Omental fat pad (tissue), 4 donors: ENCODE measurements around the gene SND1. TPM values are rescaled to one million over a fixed set of nuclear protein-coding genes. Genes with fewer than 3 reads are reported as not detected.

Experiments
- ATAC-seq: fragments of 150-250 bp; one replicate; pipeline ENCODE4 v1.9.1; 2016; ENCODE audit warnings: mild to moderate bottlenecking, moderate library complexity; ENCODE audit not compliant: low FRiP score
- DNase-seq: peaks from one replicate; pipeline ENCODE4 v3.0.0-alpha.2; 2019; ENCODE audit warnings: low spot score
- CTCF ChIP-seq, 3 donors: fragments of 450-650 bp; IDR thresholded peaks; one replicate each; pipeline ENCODE4 v1.5.1; 2016 to 2017; ENCODE audit warnings: antibody characterized with exemption in 3 of 3, mild to moderate bottlenecking in 3 of 3, moderate library complexity in 2 of 3
- total RNA-seq, 4 donors: library from RNA; depleted of rRNA; stranded (reverse); fragments of >200 nt; gene quantifications; one replicate each; pipeline ENCODE4 v1.1.0, GENCODE V29; 2016

Gene SND1
- total RNA-seq, 4 donors from 2014 or later = 90.8 to 140 (median 125) TPM

- DNase-seq (no peak), ATAC-seq (no peak)
- TF ChIP-seq CTCF (IDR thresholded peaks at IDR 0.05) = no peak
Measured at GRCh38 chr7:127710635-127711034, 58.6 kb downstream of the SND1 start.

- DNase-seq (no peak), ATAC-seq (no peak)
- no peak for TF ChIP-seq CTCF (IDR thresholded peaks at IDR 0.05)
Measured at GRCh38 chr7:127711872-127712271, 59.9 kb downstream of the SND1 start.

GRCh38 chr7:127713006-127713405 lies 61.0 kb downstream of the SND1 start:
- no peak for TF ChIP-seq CTCF (IDR thresholded peaks at IDR 0.05)
- DNase-seq (no peak), ATAC-seq (no peak)

- TF ChIP-seq CTCF (IDR thresholded peaks at IDR 0.05) = no peak
- DNase-seq = no peak
- no peak for ATAC-seq
Measured at GRCh38 chr7:127713758-127714157, 61.8 kb downstream of the SND1 start.

GRCh38 chr7:127715272-127715671 lies 63.3 kb downstream of the SND1 start:
- no peak for DNase-seq
- ATAC-seq = no peak
- no peak for TF ChIP-seq CTCF (IDR thresholded peaks at IDR 0.05)

GRCh38 chr7:127715901-127716300 lies 63.9 kb downstream of the SND1 start:
- ATAC-seq = no peak
- no peak for TF ChIP-seq CTCF (IDR thresholded peaks at IDR 0.05)
- DNase-seq = no peak

- no peak for TF ChIP-seq CTCF (IDR thresholded peaks at IDR 0.05)
- ATAC-seq (no peak), DNase-seq (no peak)
Measured at GRCh38 chr7:127717502-127718339, 65.7 kb downstream of the SND1 start.
